ENCODE data around the gene ZNF134. TPM values are rescaled to one million over a fixed set of nuclear protein-coding genes. Genes with fewer than 3 reads are reported as not detected.

The ZNF134 gene
- total and polyA plus RNA-seq, 9 of the 15 experiments (the other 6 are each of a cell fraction or from before 2014, with no cell fraction given): 1.3 to 10.0 (median 5.7) TPM

DNA sequence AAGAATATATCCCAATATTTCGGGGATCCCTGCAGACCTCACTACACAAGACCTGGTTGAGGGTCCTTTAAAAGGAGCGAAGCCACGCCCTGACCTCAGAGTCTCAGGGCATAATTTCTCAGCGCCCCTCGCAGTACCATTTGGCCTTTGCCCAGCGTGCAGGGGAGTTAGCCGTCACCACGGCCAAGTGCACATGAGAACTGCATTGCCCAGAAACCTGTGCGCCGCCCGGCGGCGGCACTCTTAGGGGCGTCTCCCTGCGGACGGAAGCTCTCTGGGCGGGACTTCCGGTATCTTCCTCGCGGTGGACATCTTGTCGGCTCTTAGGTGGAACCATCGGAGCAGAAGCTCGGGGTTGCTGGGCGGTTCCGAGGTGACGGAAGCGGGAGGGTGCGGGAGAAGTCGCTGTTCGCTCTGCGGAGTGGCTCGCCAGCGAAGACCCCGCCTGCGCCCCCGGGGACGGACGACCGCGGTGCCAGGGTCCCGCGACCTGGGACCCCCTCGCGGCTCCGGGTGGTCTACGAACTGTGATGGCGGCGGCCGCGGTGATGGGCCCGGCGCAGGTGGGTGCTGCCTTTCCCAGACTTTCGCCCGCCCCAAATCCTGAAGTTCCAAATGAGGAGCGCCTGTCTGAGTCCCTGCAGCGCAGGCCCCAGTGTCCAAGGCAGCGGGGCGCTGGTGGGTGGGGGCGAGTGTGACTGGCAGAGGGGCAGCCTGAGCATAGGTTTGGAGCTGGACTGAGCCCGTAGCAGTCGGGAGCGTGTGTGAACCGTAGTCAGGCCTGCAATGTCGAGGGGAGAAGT lies at the start of gene ZNF134 (continued):
- no peak for TF ChIP-seq U2AF1 (optimal IDR thresholded peaks at IDR 0.05; ENCODE audit: low read depth, low read length)
- peak; percentile 64; the same call in 1 of the 2 replicates for TF ChIP-seq ZBTB7A (IDR thresholded peaks at IDR 0.05; ENCODE audit: borderline replicate concordance, control insufficient read depth, low read depth, low read length)
- TF ChIP-seq XRCC5 (IDR thresholded peaks at IDR 0.05; ENCODE audit: low read depth, low read length): peak; percentile 60; the same call in 1 of the 2 replicates
- TF ChIP-seq CBX3 (IDR thresholded peaks at IDR 0.05; ENCODE audit: borderline replicate concordance in 1 of 2, low read length in 2 of 2): peak in 1 of 2 experiments; percentile 40; a peak in 1 of 3 replicates
- no peak for TF ChIP-seq PYGO2 (tag; IDR thresholded peaks at IDR 0.05)
- no peak for TF ChIP-seq ZNF395 (CRISPR knock-in tag; IDR thresholded peaks at IDR 0.05)
- TF ChIP-seq, protein P1, sequence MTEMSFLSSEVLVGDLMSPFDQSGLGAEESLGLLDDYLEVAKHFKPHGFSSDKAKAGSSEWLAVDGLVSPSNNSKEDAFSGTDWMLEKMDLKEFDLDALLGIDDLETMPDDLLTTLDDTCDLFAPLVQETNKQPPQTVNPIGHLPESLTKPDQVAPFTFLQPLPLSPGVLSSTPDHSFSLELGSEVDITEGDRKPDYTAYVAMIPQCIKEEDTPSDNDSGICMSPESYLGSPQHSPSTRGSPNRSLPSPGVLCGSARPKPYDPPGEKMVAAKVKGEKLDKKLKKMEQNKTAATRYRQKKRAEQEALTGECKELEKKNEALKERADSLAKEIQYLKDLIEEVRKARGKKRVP (CRISPR knock-in tag; IDR thresholded peaks at IDR 0.05): no peak
- TF ChIP-seq DIDO1 (tag; IDR thresholded peaks at IDR 0.05; ENCODE audit: low read depth): no peak
- TF ChIP-seq ZFX (CRISPR knock-in tag; IDR thresholded peaks at IDR 0.05): peak; percentile 38; the same call in 1 of the 2 replicates
- TF ChIP-seq, protein P2, sequence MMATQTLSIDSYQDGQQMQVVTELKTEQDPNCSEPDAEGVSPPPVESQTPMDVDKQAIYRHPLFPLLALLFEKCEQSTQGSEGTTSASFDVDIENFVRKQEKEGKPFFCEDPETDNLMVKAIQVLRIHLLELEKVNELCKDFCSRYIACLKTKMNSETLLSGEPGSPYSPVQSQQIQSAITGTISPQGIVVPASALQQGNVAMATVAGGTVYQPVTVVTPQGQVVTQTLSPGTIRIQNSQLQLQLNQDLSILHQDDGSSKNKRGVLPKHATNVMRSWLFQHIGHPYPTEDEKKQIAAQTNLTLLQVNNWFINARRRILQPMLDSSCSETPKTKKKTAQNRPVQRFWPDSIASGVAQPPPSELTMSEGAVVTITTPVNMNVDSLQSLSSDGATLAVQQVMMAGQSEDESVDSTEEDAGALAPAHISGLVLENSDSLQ (IDR thresholded peaks at IDR 0.05): peak; percentile 45
- peak; percentile 77 for TF ChIP-seq CHD1 (IDR thresholded peaks at IDR 0.05; ENCODE audit: low read length)
- TF ChIP-seq ILK (tag; IDR thresholded peaks at IDR 0.05; ENCODE audit: borderline replicate concordance, low read depth): no peak
- TF ChIP-seq ZNF197 (CRISPR knock-in tag; IDR thresholded peaks at IDR 0.05; ENCODE audit: low read depth): no peak
- TF ChIP-seq FIP1L1 (IDR thresholded peaks at IDR 0.05; ENCODE audit: low read depth, low read length, poor library complexity, severe bottlenecking): no peak
- TF ChIP-seq CREM (IDR thresholded peaks at IDR 0.05; ENCODE audit: low read depth): peak; percentile 26; the same call in 1 of the 2 replicates
- TF ChIP-seq, protein P3, sequence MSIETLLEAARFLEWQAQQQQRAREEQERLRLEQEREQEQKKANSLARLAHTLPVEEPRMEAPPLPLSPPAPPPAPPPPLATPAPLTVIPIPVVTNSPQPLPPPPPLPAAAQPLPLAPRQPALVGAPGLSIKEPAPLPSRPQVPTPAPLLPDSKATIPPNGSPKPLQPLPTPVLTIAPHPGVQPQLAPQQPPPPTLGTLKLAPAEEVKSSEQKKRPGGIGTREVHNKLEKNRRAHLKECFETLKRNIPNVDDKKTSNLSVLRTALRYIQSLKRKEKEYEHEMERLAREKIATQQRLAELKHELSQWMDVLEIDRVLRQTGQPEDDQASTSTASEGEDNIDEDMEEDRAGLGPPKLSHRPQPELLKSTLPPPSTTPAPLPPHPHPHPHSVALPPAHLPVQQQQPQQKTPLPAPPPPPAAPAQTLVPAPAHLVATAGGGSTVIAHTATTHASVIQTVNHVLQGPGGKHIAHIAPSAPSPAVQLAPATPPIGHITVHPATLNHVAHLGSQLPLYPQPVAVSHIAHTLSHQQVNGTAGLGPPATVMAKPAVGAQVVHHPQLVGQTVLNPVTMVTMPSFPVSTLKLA (conservative IDR thresholded peaks at IDR 0.05): peak; percentile 24 to 51; a peak in 2 of 4 replicates
- TF ChIP-seq MTA3 (IDR thresholded peaks at IDR 0.05; ENCODE audit: borderline replicate concordance): no peak; the same call in 1 of the 2 replicates
